ENCODE results near the gene ISG20L2.

- peak in 1 of 4 donors; percentile 6 for TF ChIP-seq CTCF (IDR thresholded peaks at IDR 0.05)
- no peak for TF ChIP-seq POLR2A (IDR thresholded peaks at IDR 0.05)
These were observed 22.3 kb upstream of the ISG20L2 start for GRCh38 chr1:156750711-156751450.
